GM21526 (cell line): ENCODE data around the gene PPP1R12C.
"Not testable (repeated sequence)": the region's sequence is repeated elsewhere in the genome, so short reads cannot be mapped to it uniquely, and the experiment has no call there.

Experiments used
- ATAC-seq: cut with Tn5 transposase; IDR thresholded peaks from one replicate; pipeline ENCODE4 v1.9.1; 2021; ENCODE audit warnings: moderate library complexity; ENCODE audit not compliant: unreplicated experiment, low FRiP score

Gene PPP1R12C

GRCh38 chr19:55112777-55113569 lies 4.5 kb downstream of the PPP1R12C start:
- no peak for ATAC-seq

- ATAC-seq: no peak
Observed at GRCh38 chr19:55112246-55112776, 5.1 kb downstream of the PPP1R12C start.

- no peak for ATAC-seq
Observed at GRCh38 chr19:55111238-55111831, 6.1 kb downstream of the PPP1R12C start.

GRCh38 chr19:55109527-55110291 lies 7.7 kb downstream of the PPP1R12C start:
- ATAC-seq: no peak

- not testable (repeated sequence) for ATAC-seq
Observed at GRCh38 chr19:55107252-55107651, 10.2 kb downstream of the PPP1R12C start.

GRCh38 chr19:55106591-55106990 lies 10.8 kb downstream of the PPP1R12C start:
- ATAC-seq: no peak

- no peak for ATAC-seq
Observed at GRCh38 chr19:55105237-55105636, 12.2 kb downstream of the PPP1R12C start.

- no peak for ATAC-seq
Observed at GRCh38 chr19:55103190-55103589, 14.2 kb downstream of the PPP1R12C start.

- no peak for ATAC-seq
Observed at GRCh38 chr19:55101261-55101660, 16.2 kb downstream of the PPP1R12C start.

- ATAC-seq: no peak
Observed at GRCh38 chr19:55099557-55100506, 17.6 kb downstream of the PPP1R12C start.

- ATAC-seq: no peak
Observed at GRCh38 chr19:55098716-55099556, 18.5 kb downstream of the PPP1R12C start.

GRCh38 chr19:55097864-55098715 lies 19.3 kb downstream of the PPP1R12C start:
- no peak for ATAC-seq

- no peak for ATAC-seq
Observed at GRCh38 chr19:55096061-55096701, 21.3 kb downstream of the PPP1R12C start.

- no peak for ATAC-seq
Observed at GRCh38 chr19:55095260-55096060, 22.0 kb downstream of the PPP1R12C start.

- no peak for ATAC-seq
Observed at GRCh38 chr19:55094456-55095259, 22.8 kb downstream of the PPP1R12C start.
